ENCODE data around the gene PRKG1.

PRKG1 gene

DNA sequence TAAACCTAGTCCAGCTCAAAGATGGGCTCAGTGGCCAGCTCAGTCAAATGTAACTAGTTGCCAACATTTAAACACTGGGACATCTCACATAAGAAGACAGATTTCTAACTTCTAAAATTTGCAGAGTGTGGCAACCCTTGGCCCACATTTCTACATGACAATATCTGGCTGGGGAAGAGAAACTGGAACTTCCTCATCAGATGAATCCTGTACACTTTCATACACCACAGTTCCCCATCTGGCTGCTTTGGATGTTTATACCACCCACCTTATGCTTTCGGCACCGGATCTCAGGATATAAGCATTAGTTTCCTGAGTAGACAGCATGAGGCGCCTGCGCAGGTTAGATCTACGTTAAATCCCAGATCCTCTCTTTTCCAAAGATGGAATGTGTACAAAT lies 199.3 kb downstream of the PRKG1 start:
- TF ChIP-seq FOXM1 (IDR thresholded peaks at IDR 0.05; ENCODE audit: borderline replicate concordance, low read depth) = no peak
- no peak for TF ChIP-seq TCF12 (IDR thresholded peaks at IDR 0.05; ENCODE audit: low read depth)
- TF ChIP-seq, protein P1, sequence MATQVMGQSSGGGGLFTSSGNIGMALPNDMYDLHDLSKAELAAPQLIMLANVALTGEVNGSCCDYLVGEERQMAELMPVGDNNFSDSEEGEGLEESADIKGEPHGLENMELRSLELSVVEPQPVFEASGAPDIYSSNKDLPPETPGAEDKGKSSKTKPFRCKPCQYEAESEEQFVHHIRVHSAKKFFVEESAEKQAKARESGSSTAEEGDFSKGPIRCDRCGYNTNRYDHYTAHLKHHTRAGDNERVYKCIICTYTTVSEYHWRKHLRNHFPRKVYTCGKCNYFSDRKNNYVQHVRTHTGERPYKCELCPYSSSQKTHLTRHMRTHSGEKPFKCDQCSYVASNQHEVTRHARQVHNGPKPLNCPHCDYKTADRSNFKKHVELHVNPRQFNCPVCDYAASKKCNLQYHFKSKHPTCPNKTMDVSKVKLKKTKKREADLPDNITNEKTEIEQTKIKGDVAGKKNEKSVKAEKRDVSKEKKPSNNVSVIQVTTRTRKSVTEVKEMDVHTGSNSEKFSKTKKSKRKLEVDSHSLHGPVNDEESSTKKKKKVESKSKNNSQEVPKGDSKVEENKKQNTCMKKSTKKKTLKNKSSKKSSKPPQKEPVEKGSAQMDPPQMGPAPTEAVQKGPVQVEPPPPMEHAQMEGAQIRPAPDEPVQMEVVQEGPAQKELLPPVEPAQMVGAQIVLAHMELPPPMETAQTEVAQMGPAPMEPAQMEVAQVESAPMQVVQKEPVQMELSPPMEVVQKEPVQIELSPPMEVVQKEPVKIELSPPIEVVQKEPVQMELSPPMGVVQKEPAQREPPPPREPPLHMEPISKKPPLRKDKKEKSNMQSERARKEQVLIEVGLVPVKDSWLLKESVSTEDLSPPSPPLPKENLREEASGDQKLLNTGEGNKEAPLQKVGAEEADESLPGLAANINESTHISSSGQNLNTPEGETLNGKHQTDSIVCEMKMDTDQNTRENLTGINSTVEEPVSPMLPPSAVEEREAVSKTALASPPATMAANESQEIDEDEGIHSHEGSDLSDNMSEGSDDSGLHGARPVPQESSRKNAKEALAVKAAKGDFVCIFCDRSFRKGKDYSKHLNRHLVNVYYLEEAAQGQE (IDR thresholded peaks at IDR 0.05; ENCODE audit: low read depth) = no peak
- no peak for TF ChIP-seq TEAD4 (IDR thresholded peaks at IDR 0.05)
- no peak for TF ChIP-seq NFIC (IDR thresholded peaks at IDR 0.05)
- no peak for TF ChIP-seq CREB1 (IDR thresholded peaks at IDR 0.05; ENCODE audit: low read depth)
- TF ChIP-seq MAX (IDR thresholded peaks at IDR 0.05) = no peak
- TF ChIP-seq CEBPB (IDR thresholded peaks at IDR 0.05) = no peak
- TF ChIP-seq RAD21 (IDR thresholded peaks at IDR 0.05; ENCODE audit: low read depth) = no peak
- no peak for TF ChIP-seq EP300 (IDR thresholded peaks at IDR 0.05; ENCODE audit: borderline replicate concordance)
- TF ChIP-seq USF1 (IDR thresholded peaks at IDR 0.05) = no peak
- TF ChIP-seq YY1 (IDR thresholded peaks at IDR 0.05; ENCODE audit: low read depth) = no peak
- no peak for TF ChIP-seq TAF1 (IDR thresholded peaks at IDR 0.05; ENCODE audit: low read depth)
- TF ChIP-seq EGR1 (IDR thresholded peaks at IDR 0.05) = no peak
- TF ChIP-seq ZBTB7A (IDR thresholded peaks at IDR 0.05; ENCODE audit: low read depth) = no peak

DNA sequence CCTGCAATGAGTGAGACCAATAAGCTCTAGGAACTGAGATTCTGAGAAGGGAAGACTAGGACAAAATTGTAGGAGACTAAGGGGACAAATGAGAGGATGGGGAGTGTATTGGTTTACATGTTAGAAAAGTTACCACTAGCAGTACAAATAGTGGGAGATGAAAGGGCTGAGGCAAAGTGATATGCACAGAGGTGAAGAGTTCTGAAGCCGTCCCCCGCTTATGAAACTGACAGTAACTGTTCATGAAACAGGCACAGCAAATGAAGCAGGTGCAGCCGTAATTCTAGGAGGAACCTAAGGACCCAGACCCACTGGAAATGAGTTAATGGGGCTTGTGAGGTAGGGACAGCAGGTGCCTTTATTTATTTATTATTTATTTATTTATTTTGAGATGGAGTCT lies 211.3 kb downstream of the PRKG1 start:
- TF ChIP-seq EP300 (IDR thresholded peaks at IDR 0.05; ENCODE audit: borderline replicate concordance) = no peak
- no peak for TF ChIP-seq USF1 (IDR thresholded peaks at IDR 0.05)
- no peak for TF ChIP-seq EGR1 (IDR thresholded peaks at IDR 0.05)
- TF ChIP-seq TEAD4 (IDR thresholded peaks at IDR 0.05) = no peak
- no peak for TF ChIP-seq FOXM1 (IDR thresholded peaks at IDR 0.05; ENCODE audit: borderline replicate concordance, low read depth)
- TF ChIP-seq MAX (IDR thresholded peaks at IDR 0.05) = no peak
- TF ChIP-seq ZBTB7A (IDR thresholded peaks at IDR 0.05; ENCODE audit: low read depth) = no peak
- no peak for TF ChIP-seq CEBPB (IDR thresholded peaks at IDR 0.05)
- no peak for TF ChIP-seq YY1 (IDR thresholded peaks at IDR 0.05; ENCODE audit: low read depth)
- TF ChIP-seq CREB1 (IDR thresholded peaks at IDR 0.05; ENCODE audit: low read depth) = no peak
- no peak for TF ChIP-seq TCF12 (IDR thresholded peaks at IDR 0.05; ENCODE audit: low read depth)
- TF ChIP-seq TAF1 (IDR thresholded peaks at IDR 0.05; ENCODE audit: low read depth) = no peak
- TF ChIP-seq, protein P1 (IDR thresholded peaks at IDR 0.05; ENCODE audit: low read depth) = no peak
- TF ChIP-seq NFIC (IDR thresholded peaks at IDR 0.05) = no peak
- no peak for TF ChIP-seq RAD21 (IDR thresholded peaks at IDR 0.05; ENCODE audit: low read depth)

- TF ChIP-seq CREB1 (IDR thresholded peaks at IDR 0.05; ENCODE audit: low read depth) = no peak
- TF ChIP-seq MAX (IDR thresholded peaks at IDR 0.05) = no peak
- no peak for TF ChIP-seq EP300 (IDR thresholded peaks at IDR 0.05; ENCODE audit: borderline replicate concordance)
- no peak for TF ChIP-seq ZBTB7A (IDR thresholded peaks at IDR 0.05; ENCODE audit: low read depth)
- TF ChIP-seq CEBPB (IDR thresholded peaks at IDR 0.05) = no peak
- no peak for TF ChIP-seq TEAD4 (IDR thresholded peaks at IDR 0.05)
- no peak for TF ChIP-seq TAF1 (IDR thresholded peaks at IDR 0.05; ENCODE audit: low read depth)
- no peak for TF ChIP-seq NFIC (IDR thresholded peaks at IDR 0.05)
These were observed 214.2 kb downstream of the PRKG1 start for GRCh38 chr10:51288511-51288910.

GRCh38 chr10:51289519-51289918 lies 215.2 kb downstream of the PRKG1 start:
- TF ChIP-seq CREB1 (IDR thresholded peaks at IDR 0.05; ENCODE audit: low read depth) (no peak), USF1 (IDR thresholded peaks at IDR 0.05) (no peak), TEAD4 (IDR thresholded peaks at IDR 0.05) (no peak), FOXM1 (IDR thresholded peaks at IDR 0.05; ENCODE audit: borderline replicate concordance, low read depth) (no peak), EP300 (IDR thresholded peaks at IDR 0.05; ENCODE audit: borderline replicate concordance) (no peak), EGR1 (IDR thresholded peaks at IDR 0.05) (no peak), RAD21 (IDR thresholded peaks at IDR 0.05; ENCODE audit: low read depth) (no peak), ZBTB7A (IDR thresholded peaks at IDR 0.05; ENCODE audit: low read depth) (no peak), MAX (IDR thresholded peaks at IDR 0.05) (no peak), YY1 (IDR thresholded peaks at IDR 0.05; ENCODE audit: low read depth) (no peak), NFIC (IDR thresholded peaks at IDR 0.05) (no peak), CEBPB (IDR thresholded peaks at IDR 0.05) (no peak), TAF1 (IDR thresholded peaks at IDR 0.05; ENCODE audit: low read depth) (no peak), TCF12 (IDR thresholded peaks at IDR 0.05; ENCODE audit: low read depth) (no peak)
- TF ChIP-seq, protein P1 (IDR thresholded peaks at IDR 0.05; ENCODE audit: low read depth) = no peak

Data from Ishikawa (cell line).